RPMI8226 (cell line): ENCODE data around the gene HTATSF1.

Experiments used
- DNase-seq: peaks from one replicate; pipeline ENCODE4 v3.0.0-alpha.2; 2015

HTATSF1 gene

GRCh38 chrX:136496764-136497555, 432 bp upstream of the HTATSF1 start:
- peak; percentile 92 for DNase-seq

GRCh38 chrX:136519069-136519468, 21.7 kb downstream of the HTATSF1 start:
- DNase-seq = no peak

GRCh38 chrX:136523770-136524169, 26.4 kb downstream of the HTATSF1 start:
- DNase-seq = no peak

- peak; percentile 68 for DNase-seq
Observed at GRCh38 chrX:136525738-136526606, 28.6 kb downstream of the HTATSF1 start.

GRCh38 chrX:136528645-136529315, 31.4 kb downstream of the HTATSF1 start:
- DNase-seq = no peak

GRCh38 chrX:136529795-136530194, 32.4 kb downstream of the HTATSF1 start:
- DNase-seq = no peak

- DNase-seq = no peak
Observed at GRCh38 chrX:136531951-136532350, 34.6 kb downstream of the HTATSF1 start, which contains the start of gene VGLL1. VGLL1 (plus strand) TSS chrX:136532215; CDS start chrX:136536021, 3,806 bp downstream.

- no peak for DNase-seq
Observed at GRCh38 chrX:136534131-136534530, 36.7 kb downstream of the HTATSF1 start.

- DNase-seq = no peak
Observed at GRCh38 chrX:136538811-136539210, 41.4 kb downstream of the HTATSF1 start.

GRCh38 chrX:136540226-136540625, 42.8 kb downstream of the HTATSF1 start:
- DNase-seq = no peak

GRCh38 chrX:136541294-136541693, 43.9 kb downstream of the HTATSF1 start:
- no peak for DNase-seq

- no peak for DNase-seq
Observed at GRCh38 chrX:136542281-136542680, 44.9 kb downstream of the HTATSF1 start.

- no peak for DNase-seq
Observed at GRCh38 chrX:136546371-136546781, 49.0 kb downstream of the HTATSF1 start.

GRCh38 chrX:136549226-136549625, 51.8 kb downstream of the HTATSF1 start:
- no peak for DNase-seq

GRCh38 chrX:136551410-136551809, 54.0 kb downstream of the HTATSF1 start:
- no peak for DNase-seq

- no peak for DNase-seq
Observed at GRCh38 chrX:136555694-136556093, 58.3 kb downstream of the HTATSF1 start.
